BLaER1 treated with 17β-estradiol and CSF1 and Interleukin-3, amounts not matched to agents 10 nM and 100 nM (cell line): ENCODE data around the gene RPP30.

Source experiments
- H3K27ac ChIP-seq, 11 experiments: shearing (Covaris generic); formaldehyde crosslinking; 2 replicates each; pipeline ENCODE4 v1.8.1; 2022
- H3K27me3 ChIP-seq, 11 experiments: shearing (Covaris generic); formaldehyde crosslinking; 2 replicates each; pipeline ENCODE4 v1.8.1; 2022
- H3K36me3 ChIP-seq, 11 experiments: shearing (Covaris generic); formaldehyde crosslinking; 2 replicates each; pipeline ENCODE4 v1.8.1; 2022
- H3K4me1 ChIP-seq, 10 experiments: shearing (Covaris generic); formaldehyde crosslinking; 2 replicates each; pipeline ENCODE4 v1.8.1; 2022
- H3K4me2 ChIP-seq, 11 experiments: shearing (Covaris generic); formaldehyde crosslinking; 2 replicates each; pipeline ENCODE4 v1.8.1; 2022
- H3K4me3 ChIP-seq, 10 experiments: shearing (Covaris generic); formaldehyde crosslinking; 2 replicates each; pipeline ENCODE4 v1.8.1; 2022
- H3K9ac ChIP-seq, 11 experiments: shearing (Covaris generic); formaldehyde crosslinking; 2 replicates each; pipeline ENCODE4 v1.8.1; 2022
- H3K9me3 ChIP-seq, 11 experiments: shearing (Covaris generic); formaldehyde crosslinking; replicated peaks in 1 of 11; 2 replicates each; pipeline ENCODE4 v1.8.1; 2022
- H4K20me1 ChIP-seq, 11 experiments: shearing (Covaris generic); formaldehyde crosslinking; 2 replicates each; pipeline ENCODE4 v1.8.1; 2022
- Cebpa-rat ChIP-seq, 11 experiments: shearing (Covaris generic); IDR thresholded peaks; 2 replicates each; pipeline ENCODE4 v1.8.1; 2022

The RPP30 gene

GRCh38 chr10:90927293-90927692 is 55.5 kb downstream of the RPP30 start:
- no peaks in the 10 kb centered on the region for H4K20me1 ChIP-seq
- no peak overlapping the region for H3K4me3 ChIP-seq
- no peaks in the 10 kb centered on the region for H3K9me3 ChIP-seq
- no peak for TF ChIP-seq Cebpa-rat (IDR thresholded peaks at IDR 0.05)
- H3K27ac ChIP-seq: no peak overlapping the region
- no peak overlapping the region for H3K4me2 ChIP-seq
- no peaks in the 10 kb centered on the region for H3K36me3 ChIP-seq
- H3K27me3 ChIP-seq: no peaks in the 10 kb centered on the region
- no peak overlapping the region for H3K9ac ChIP-seq
- H3K4me1 ChIP-seq: peaks cover 7 to 20% (median 17%) of the 10 kb centered on the region in 10 experiments; a peak in 18 of 20 replicates

- TF ChIP-seq Cebpa-rat (IDR thresholded peaks at IDR 0.05): no peak
- Histone ChIP-seq H3K4me2 (no peak overlapping the region), H3K27ac (no peak overlapping the region), H3K36me3 (no peaks in the 10 kb centered on the region), H4K20me1 (no peaks in the 10 kb centered on the region), H3K4me3 (no peak overlapping the region), H3K9me3 (no peaks in the 10 kb centered on the region), H3K27me3 (no peaks in the 10 kb centered on the region), H3K9ac (no peak overlapping the region), H3K4me1 (peaks cover 7 to 20% (median 17%) of the 10 kb centered on the region in 10 experiments; a peak in 18 of 20 replicates)
These were observed 57.4 kb downstream of the RPP30 start for GRCh38 chr10:90929179-90929578.

- no peaks in the 10 kb centered on the region for H4K20me1 ChIP-seq
- H3K36me3 ChIP-seq: no peaks in the 10 kb centered on the region
- no peaks in the 10 kb centered on the region for H3K27me3 ChIP-seq
- H3K4me2 ChIP-seq: peak overlapping the region in 8 of 11 experiments; percentile 29 to 68 (median 41); a peak in 13 of 22 replicates
- no peaks in the 10 kb centered on the region for H3K9me3 ChIP-seq
- H3K27ac ChIP-seq: no peak overlapping the region
- no peak overlapping the region for H3K9ac ChIP-seq
- TF ChIP-seq Cebpa-rat (IDR thresholded peaks at IDR 0.05): no peak
- H3K4me3 ChIP-seq: no peak overlapping the region
- H3K4me1 ChIP-seq: peaks cover 7 to 20% (median 17%) of the 10 kb centered on the region in 10 experiments; a peak in 18 of 20 replicates
These were observed 58.5 kb downstream of the RPP30 start for GRCh38 chr10:90930070-90930837.

- Histone ChIP-seq H3K36me3 (no peaks in the 10 kb centered on the region), H3K27ac (no peak overlapping the region), H4K20me1 (no peaks in the 10 kb centered on the region), H3K9me3 (no peaks in the 10 kb centered on the region), H3K4me3 (no peak overlapping the region), H3K4me1 (peaks cover 7 to 20% (median 17%) of the 10 kb centered on the region in 10 experiments; a peak in 18 of 20 replicates), H3K4me2 (peak overlapping the region; percentile 7 to 68 (median 41); a peak in 17 of 22 replicates), H3K27me3 (no peaks in the 10 kb centered on the region), H3K9ac (no peak overlapping the region)
- TF ChIP-seq Cebpa-rat (IDR thresholded peaks at IDR 0.05): no peak
These were observed 59.4 kb downstream of the RPP30 start for GRCh38 chr10:90930971-90931871.

- Histone ChIP-seq H3K4me2 (no peak overlapping the region), H4K20me1 (no peaks in the 10 kb centered on the region), H3K27ac (no peak overlapping the region), H3K36me3 (no peaks in the 10 kb centered on the region), H3K4me1 (peaks cover 0 to 14% (median 9%) of the 10 kb centered on the region in 10 experiments; a peak in 17 of 20 replicates), H3K9ac (no peak overlapping the region), H3K4me3 (no peak overlapping the region), H3K27me3 (no peaks in the 10 kb centered on the region), H3K9me3 (no peaks in the 10 kb centered on the region)
- no peak for TF ChIP-seq Cebpa-rat (IDR thresholded peaks at IDR 0.05)
These were observed 64.0 kb downstream of the RPP30 start for GRCh38 chr10:90935581-90936275.

- Histone ChIP-seq H3K36me3 (no peaks in the 10 kb centered on the region), H4K20me1 (no peaks in the 10 kb centered on the region), H3K9ac (no peak overlapping the region), H3K27ac (no peak overlapping the region), H3K4me2 (no peak overlapping the region), H3K9me3 (no peaks in the 10 kb centered on the region), H3K4me3 (no peak overlapping the region), H3K27me3 (no peaks in the 10 kb centered on the region), H3K4me1 (peaks cover 0 to 8% (median 4%) of the 10 kb centered on the region in 10 experiments; a peak in 17 of 20 replicates)
- TF ChIP-seq Cebpa-rat (IDR thresholded peaks at IDR 0.05): no peak
These were observed 64.5 kb downstream of the RPP30 start for GRCh38 chr10:90936276-90936659.

GRCh38 chr10:90937645-90938258 is 66.0 kb downstream of the RPP30 start:
- TF ChIP-seq Cebpa-rat (IDR thresholded peaks at IDR 0.05): no peak
- no peak overlapping the region for H3K9ac ChIP-seq
- no peak overlapping the region for H3K4me2 ChIP-seq
- H3K27me3 ChIP-seq: no peaks in the 10 kb centered on the region
- H3K4me1 ChIP-seq: peaks cover 0 to 4% (median 0%) of the 10 kb centered on the region in 10 experiments; a peak in 1 of 20 replicates
- H4K20me1 ChIP-seq: no peaks in the 10 kb centered on the region
- no peaks in the 10 kb centered on the region for H3K36me3 ChIP-seq
- no peak overlapping the region for H3K27ac ChIP-seq
- H3K4me3 ChIP-seq: no peak overlapping the region
- H3K9me3 ChIP-seq: no peaks in the 10 kb centered on the region

- Histone ChIP-seq H3K36me3 (no peaks in the 10 kb centered on the region), H3K4me1 (peaks cover 0 to 4% (median 0%) of the 10 kb centered on the region in 10 experiments; a peak in 1 of 20 replicates), H3K27ac (no peak overlapping the region), H4K20me1 (no peaks in the 10 kb centered on the region), H3K4me2 (no peak overlapping the region), H3K9ac (no peak overlapping the region), H3K9me3 (no peaks in the 10 kb centered on the region), H3K27me3 (no peaks in the 10 kb centered on the region), H3K4me3 (no peak overlapping the region)
- no peak for TF ChIP-seq Cebpa-rat (IDR thresholded peaks at IDR 0.05)
These were observed 67.3 kb downstream of the RPP30 start for GRCh38 chr10:90939116-90939515.
